ACC112 (cell line): ENCODE data around the gene C4A.
"Not testable (repeated sequence)": the region's sequence is repeated elsewhere in the genome, so short reads cannot be mapped to it uniquely, and the experiment has no call there.

ENCODE experiments used
- H2AFZ ChIP-seq: fragments of 200-600 bp; sonication (generic); one replicate; pipeline ENCODE4 v1.6.0; 2017; ENCODE audit warnings: antibody characterized with exemption, low read length; ENCODE audit not compliant: unreplicated experiment
- H3K27ac ChIP-seq: fragments of 200-600 bp; sonication (generic); 2 replicates; pipeline ENCODE4 v1.5.1; 2014; ENCODE audit warnings: low read depth, mild to moderate bottlenecking, antibody characterized with exemption, low read length, moderate library complexity
- H3K27me3 ChIP-seq: fragments of 200-600 bp; sonication (generic); 2 replicates; pipeline ENCODE4 v1.6.1; 2014; ENCODE audit warnings: mild to moderate bottlenecking, antibody characterized with exemption, low read length, moderate library complexity, mixed read lengths; ENCODE audit not compliant: insufficient read depth
- H3K36me3 ChIP-seq: fragments of 200-600 bp; sonication (generic); 2 replicates; pipeline ENCODE4 v1.6.1; 2016; ENCODE audit warnings: mild to moderate bottlenecking, antibody characterized with exemption, low read length, moderate library complexity, mixed read lengths; ENCODE audit not compliant: insufficient read depth
- H3K4me1 ChIP-seq: fragments of 200-600 bp; sonication (generic); one replicate; pipeline ENCODE4 v1.6.1; 2016; ENCODE audit warnings: low read length, mixed read lengths; ENCODE audit not compliant: insufficient read depth, unreplicated experiment, control insufficient read depth
- H3K4me3 ChIP-seq: fragments of 200-600 bp; sonication (generic); 2 replicates; pipeline ENCODE4 v1.5.1; 2014; ENCODE audit warnings: mild to moderate bottlenecking, low read depth, low read length
- H3K79me2 ChIP-seq: fragments of 200-600 bp; sonication (generic); one replicate; pipeline ENCODE4 v1.6.0; 2016; ENCODE audit warnings: low read length; ENCODE audit not compliant: control insufficient read depth, unreplicated experiment, insufficient read depth

The C4A gene

DNA sequence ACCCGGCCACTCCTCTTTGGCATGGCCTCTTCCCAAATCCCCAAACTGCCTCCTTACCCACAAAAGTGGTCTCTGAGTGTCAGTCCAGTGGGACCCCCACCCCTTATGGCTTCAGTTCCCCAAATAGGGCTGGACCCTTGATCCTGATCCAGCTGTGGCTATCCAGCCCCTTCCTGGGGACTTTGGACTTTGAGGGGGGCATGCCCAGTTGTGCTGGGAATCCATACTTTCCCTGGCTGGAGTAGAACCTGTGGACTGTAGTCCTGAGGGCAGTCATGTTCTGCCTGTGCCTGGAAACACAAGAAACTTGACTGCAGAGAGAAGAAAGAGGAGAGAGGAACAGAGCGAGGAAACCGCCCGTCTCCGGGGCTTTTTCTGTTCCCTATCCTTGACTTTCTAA, 55.3 kb downstream of the C4A start:
- not testable (repeated sequence) for H3K27ac ChIP-seq, H3K4me1 ChIP-seq, H3K79me2 ChIP-seq, H3K27me3 ChIP-seq, H3K36me3 ChIP-seq, H2AFZ ChIP-seq, H3K4me3 ChIP-seq

DNA sequence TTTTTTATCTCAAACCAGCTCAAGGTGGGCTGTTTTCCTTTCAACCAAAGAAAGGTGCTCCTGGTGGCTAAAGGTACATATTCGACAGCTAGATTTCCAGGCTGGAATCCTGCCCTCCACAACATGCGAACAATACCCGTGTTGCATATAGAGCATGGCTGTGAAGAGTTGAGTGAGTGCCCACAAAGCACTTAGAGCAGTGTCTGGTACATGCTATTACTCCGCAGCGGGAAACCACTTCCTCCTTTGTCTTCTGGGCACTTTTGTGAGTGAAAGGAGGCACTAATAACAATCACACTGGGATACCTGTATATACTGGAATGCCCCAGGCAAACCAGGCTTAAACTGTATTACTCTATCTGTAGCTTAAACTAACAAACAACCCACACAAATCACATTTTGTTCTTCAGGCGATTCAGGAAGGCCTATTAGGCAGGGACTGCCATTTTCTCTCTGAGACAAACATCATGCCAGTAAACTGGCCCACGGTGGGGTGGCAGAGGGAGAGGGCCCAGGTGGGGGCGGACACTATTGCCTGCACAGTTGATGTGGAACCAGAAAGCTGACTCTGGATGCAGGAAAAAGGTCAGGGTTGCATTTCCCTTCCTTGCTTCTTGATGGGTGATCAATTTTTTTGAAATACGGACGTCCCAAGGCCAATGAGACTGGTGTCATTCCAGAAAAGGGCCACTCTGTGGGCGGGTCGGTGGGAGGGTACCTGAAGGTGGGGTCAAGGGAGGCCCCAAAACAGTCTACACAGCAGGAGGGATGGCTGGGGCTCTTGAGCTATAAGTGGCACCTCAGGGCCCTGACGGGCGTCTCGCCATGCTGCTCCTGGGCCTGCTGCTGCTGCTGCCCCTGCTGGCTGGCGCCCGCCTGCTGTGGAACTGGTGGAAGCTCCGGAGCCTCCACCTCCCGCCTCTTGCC, 56.0 kb downstream of the C4A start, which contains the start of gene CYP21A2:
Gene CYP21A2, plus strand, starts transcription at position 818 of the 927 bp plus-strand sequence. Its CDS starts 8 bp downstream, at position 826.
- not testable (repeated sequence) for H3K79me2 ChIP-seq, H2AFZ ChIP-seq, H3K27ac ChIP-seq, H3K27me3 ChIP-seq, H3K4me1 ChIP-seq, H3K4me3 ChIP-seq, H3K36me3 ChIP-seq

- not testable (repeated sequence) for H3K36me3 ChIP-seq, H3K4me1 ChIP-seq, H3K79me2 ChIP-seq, H3K27me3 ChIP-seq, H3K27ac ChIP-seq, H3K4me3 ChIP-seq, H2AFZ ChIP-seq
These were observed 57.0 kb downstream of the C4A start for GRCh38 chr6:32038878-32039277.

DNA sequence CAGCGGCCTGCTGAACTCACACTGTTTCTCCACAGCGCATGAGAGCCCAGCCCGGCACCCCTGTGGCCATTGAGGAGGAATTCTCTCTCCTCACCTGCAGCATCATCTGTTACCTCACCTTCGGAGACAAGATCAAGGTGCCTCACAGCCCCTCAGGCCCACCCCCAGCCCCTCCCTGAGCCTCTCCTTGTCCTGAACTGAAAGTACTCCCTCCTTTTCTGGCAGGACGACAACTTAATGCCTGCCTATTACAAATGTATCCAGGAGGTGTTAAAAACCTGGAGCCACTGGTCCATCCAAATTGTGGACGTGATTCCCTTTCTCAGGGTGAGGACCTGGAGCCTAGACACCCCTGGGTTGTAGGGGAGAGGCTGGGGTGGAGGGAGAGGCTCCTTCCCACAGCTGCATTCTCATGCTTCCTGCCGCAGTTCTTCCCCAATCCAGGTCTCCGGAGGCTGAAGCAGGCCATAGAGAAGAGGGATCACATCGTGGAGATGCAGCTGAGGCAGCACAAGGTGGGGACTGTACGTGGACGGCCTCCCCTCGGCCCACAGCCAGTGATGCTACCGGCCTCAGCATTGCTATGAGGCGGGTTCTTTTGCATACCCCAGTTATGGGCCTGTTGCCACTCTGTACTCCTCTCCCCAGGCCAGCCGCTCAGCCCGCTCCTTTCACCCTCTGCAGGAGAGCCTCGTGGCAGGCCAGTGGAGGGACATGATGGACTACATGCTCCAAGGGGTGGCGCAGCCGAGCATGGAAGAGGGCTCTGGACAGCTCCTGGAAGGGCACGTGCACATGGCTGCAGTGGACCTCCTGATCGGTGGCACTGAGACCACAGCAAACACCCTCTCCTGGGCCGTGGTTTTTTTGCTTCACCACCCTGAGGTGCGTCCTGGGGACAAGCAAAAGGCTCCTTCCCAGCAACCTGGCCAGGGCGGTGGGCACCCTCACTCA, 57.7 kb downstream of the C4A start:
- not testable (repeated sequence) for H2AFZ ChIP-seq, H3K36me3 ChIP-seq, H3K79me2 ChIP-seq, H3K27ac ChIP-seq, H3K27me3 ChIP-seq, H3K4me3 ChIP-seq, H3K4me1 ChIP-seq

DNA sequence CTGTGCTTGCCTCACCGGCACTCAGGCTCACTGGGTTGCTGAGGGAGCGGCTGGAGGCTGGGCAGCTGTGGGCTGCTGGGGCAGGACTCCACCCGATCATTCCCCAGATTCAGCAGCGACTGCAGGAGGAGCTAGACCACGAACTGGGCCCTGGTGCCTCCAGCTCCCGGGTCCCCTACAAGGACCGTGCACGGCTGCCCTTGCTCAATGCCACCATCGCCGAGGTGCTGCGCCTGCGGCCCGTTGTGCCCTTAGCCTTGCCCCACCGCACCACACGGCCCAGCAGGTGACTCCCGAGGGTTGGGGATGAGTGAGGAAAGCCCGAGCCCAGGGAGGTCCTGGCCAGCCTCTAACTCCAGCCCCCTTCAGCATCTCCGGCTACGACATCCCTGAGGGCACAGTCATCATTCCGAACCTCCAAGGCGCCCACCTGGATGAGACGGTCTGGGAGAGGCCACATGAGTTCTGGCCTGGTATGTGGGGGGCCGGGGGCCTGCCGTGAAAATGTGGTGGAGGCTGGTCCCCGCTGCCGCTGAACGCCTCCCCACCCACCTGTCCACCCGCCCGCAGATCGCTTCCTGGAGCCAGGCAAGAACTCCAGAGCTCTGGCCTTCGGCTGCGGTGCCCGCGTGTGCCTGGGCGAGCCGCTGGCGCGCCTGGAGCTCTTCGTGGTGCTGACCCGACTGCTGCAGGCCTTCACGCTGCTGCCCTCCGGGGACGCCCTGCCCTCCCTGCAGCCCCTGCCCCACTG, 58.6 kb downstream of the C4A start:
- not testable (repeated sequence) for H3K36me3 ChIP-seq, H3K27ac ChIP-seq, H3K27me3 ChIP-seq, H2AFZ ChIP-seq, H3K79me2 ChIP-seq, H3K4me3 ChIP-seq, H3K4me1 ChIP-seq

- H3K4me1 ChIP-seq, H3K36me3 ChIP-seq, H3K4me3 ChIP-seq, H3K27me3 ChIP-seq, H2AFZ ChIP-seq, H3K27ac ChIP-seq, H3K79me2 ChIP-seq: not testable (repeated sequence)
These were observed 59.1 kb downstream of the C4A start for GRCh38 chr6:32041050-32041321.

GRCh38 chr6:32041385-32041784, 59.5 kb downstream of the C4A start:
- H3K4me1 ChIP-seq, H3K36me3 ChIP-seq, H3K79me2 ChIP-seq, H2AFZ ChIP-seq, H3K4me3 ChIP-seq, H3K27me3 ChIP-seq, H3K27ac ChIP-seq: not testable (repeated sequence)

DNA sequence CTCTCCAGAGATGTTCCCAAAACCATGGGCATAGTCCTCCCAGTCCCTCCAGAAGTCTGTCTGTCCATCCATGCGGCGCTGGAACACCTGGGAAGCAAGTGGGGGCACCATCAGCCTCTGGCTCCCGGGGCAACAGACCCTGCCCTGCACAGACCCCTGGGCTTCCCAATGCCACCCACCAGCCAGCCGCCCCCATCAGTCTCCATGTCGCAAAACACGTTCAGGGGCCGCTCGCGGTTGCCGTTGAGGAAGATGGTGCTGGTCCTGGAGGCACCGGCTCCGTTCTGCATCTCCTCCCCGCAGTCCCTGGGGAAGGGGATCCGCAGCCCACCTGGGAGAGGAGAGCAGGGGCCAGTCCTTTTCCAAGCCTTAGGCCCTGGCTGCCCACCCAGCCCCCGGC, 60.4 kb downstream of the C4A start:
- H3K27ac ChIP-seq, H3K79me2 ChIP-seq, H3K4me3 ChIP-seq, H3K27me3 ChIP-seq, H2AFZ ChIP-seq, H3K36me3 ChIP-seq: not testable (repeated sequence)
- peaks cover 16% of the 10 kb centered on the region for H3K4me1 ChIP-seq

DNA sequence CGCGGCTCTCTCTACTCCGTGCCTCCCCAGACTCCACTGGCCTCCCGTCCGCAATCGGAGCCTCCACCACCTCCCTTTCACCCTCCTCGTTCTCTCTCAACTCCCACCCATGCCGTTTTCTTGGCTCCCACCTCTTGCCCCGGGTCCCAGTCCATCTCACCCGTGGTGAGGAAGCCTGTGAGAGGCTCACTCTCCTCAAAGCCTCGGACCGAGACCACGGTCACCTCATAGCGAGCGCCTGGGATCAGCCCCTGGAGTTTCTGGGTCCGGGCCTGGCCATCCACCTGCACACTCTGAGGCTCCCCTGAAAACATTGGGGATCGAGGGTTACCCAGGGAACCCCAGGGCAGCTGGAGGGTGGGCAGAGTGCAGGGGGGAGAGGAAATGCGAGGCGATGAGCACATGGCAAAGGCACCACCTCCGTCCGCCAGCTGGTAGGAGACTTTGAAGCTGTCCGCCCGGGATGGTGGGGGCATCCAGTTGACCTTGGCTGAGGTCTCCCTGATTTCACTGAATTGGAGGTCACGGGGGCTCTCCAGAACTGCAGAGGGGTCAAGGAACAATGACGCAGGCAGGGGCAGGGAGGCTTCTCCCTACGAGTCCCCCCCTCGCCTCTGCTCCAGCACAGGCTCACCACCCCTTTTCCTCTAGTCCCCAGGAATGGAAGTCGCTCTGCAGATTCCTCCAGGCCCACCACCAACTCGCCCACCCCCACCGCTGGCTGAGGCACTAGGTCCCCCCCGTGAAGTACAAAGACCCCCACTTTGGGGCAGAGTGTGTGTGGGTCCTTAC, 61.9 kb downstream of the C4A start:
- H3K36me3 ChIP-seq: not testable (repeated sequence)

DNA sequence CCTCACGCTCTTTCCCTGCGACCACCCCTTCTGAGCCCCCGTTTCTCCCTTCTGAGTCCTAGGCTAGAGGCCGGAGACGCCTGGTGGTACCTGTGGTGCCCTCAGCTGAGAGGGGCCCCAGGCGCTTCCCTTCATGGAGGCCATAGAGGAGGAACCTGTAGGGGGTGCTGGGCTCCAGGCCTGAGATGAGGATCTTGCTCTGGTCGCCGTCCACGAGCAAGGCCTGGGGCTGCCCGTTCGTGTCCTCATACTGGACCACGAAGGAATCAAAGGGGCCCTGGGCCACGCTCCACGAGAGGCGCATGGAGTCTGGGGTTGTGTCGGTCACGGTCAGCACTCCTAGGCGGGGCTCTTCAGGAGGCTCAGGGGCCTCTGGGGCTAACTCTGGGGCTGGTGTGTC, 63.1 kb downstream of the C4A start:
- H3K79me2 ChIP-seq, H3K27ac ChIP-seq, H3K36me3 ChIP-seq, H3K27me3 ChIP-seq, H2AFZ ChIP-seq, H3K4me3 ChIP-seq: not testable (repeated sequence)
- H3K4me1 ChIP-seq: peaks cover 28% of the 10 kb centered on the region

More for the DNA sequence above, 61.9 kb downstream of the C4A start:
- not testable (repeated sequence) for H3K4me3 ChIP-seq, H2AFZ ChIP-seq, H3K27me3 ChIP-seq, H3K79me2 ChIP-seq, H3K27ac ChIP-seq
- peaks cover 28% of the 10 kb centered on the region for H3K4me1 ChIP-seq
